ENCODE data around the gene KCNH4. TPM values are rescaled to one million over a fixed set of nuclear protein-coding genes. Genes with fewer than 3 reads are reported as not detected.
A peak's percentile ranks its signal among the peaks of the same experiment; 100 is the strongest.

Gene KCNH4
- total RNA-seq, 4 donors from 2014 or later = 0.30 TPM; not detected in 3

DNA sequence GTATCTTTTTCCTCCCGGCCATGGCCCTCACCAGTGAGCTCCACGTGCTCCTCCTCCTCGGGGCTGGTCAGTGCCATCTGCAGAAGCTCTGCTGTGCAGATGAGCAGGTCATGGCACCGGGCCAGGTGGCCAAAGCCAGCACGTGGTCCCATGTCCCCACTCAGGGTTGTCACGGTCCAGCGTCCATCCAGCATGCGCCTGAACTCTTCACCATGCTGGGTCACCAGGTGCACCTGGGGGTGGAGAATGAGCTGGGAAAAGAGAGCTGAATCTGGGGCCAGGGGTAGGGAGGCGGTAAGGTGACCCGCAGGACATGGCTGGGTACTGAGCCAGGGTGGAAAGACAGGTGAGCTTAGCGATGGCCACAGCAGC lies 69.7 kb downstream of the KCNH4 start:
- no peaks in the 10 kb centered on the region for H3K27me3 ChIP-seq
- peak overlapping the region; percentile 64 to 95 (median 94) for H3K27ac ChIP-seq
- H3K9me3 ChIP-seq = no peaks in the 10 kb centered on the region
- peaks cover 0 to 56% (median 0%) of the 10 kb centered on the region in 3 donors for H3K36me3 ChIP-seq
- H3K4me3 ChIP-seq = peak overlapping the region in 2 of 4 donors; percentile 63 to 72
- 87 to 90% methylated on average over 10 to 11 of the region's 11 CpGs for WGBS, 2 donors
- TF ChIP-seq, protein P1, sequence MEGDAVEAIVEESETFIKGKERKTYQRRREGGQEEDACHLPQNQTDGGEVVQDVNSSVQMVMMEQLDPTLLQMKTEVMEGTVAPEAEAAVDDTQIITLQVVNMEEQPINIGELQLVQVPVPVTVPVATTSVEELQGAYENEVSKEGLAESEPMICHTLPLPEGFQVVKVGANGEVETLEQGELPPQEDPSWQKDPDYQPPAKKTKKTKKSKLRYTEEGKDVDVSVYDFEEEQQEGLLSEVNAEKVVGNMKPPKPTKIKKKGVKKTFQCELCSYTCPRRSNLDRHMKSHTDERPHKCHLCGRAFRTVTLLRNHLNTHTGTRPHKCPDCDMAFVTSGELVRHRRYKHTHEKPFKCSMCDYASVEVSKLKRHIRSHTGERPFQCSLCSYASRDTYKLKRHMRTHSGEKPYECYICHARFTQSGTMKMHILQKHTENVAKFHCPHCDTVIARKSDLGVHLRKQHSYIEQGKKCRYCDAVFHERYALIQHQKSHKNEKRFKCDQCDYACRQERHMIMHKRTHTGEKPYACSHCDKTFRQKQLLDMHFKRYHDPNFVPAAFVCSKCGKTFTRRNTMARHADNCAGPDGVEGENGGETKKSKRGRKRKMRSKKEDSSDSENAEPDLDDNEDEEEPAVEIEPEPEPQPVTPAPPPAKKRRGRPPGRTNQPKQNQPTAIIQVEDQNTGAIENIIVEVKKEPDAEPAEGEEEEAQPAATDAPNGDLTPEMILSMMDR (IDR thresholded peaks at IDR 0.05) = no peak
- TF ChIP-seq EP300 (IDR thresholded peaks at IDR 0.05) (no peak), POLR2A (IDR thresholded peaks at IDR 0.05) (no peak)
- peaks cover 0 to 45% (median 20%) of the 10 kb centered on the region in 4 donors for H3K4me1 ChIP-seq
- DNase-seq (ENCODE audit: low spot score in 2 of 2) = no peak

DNA sequence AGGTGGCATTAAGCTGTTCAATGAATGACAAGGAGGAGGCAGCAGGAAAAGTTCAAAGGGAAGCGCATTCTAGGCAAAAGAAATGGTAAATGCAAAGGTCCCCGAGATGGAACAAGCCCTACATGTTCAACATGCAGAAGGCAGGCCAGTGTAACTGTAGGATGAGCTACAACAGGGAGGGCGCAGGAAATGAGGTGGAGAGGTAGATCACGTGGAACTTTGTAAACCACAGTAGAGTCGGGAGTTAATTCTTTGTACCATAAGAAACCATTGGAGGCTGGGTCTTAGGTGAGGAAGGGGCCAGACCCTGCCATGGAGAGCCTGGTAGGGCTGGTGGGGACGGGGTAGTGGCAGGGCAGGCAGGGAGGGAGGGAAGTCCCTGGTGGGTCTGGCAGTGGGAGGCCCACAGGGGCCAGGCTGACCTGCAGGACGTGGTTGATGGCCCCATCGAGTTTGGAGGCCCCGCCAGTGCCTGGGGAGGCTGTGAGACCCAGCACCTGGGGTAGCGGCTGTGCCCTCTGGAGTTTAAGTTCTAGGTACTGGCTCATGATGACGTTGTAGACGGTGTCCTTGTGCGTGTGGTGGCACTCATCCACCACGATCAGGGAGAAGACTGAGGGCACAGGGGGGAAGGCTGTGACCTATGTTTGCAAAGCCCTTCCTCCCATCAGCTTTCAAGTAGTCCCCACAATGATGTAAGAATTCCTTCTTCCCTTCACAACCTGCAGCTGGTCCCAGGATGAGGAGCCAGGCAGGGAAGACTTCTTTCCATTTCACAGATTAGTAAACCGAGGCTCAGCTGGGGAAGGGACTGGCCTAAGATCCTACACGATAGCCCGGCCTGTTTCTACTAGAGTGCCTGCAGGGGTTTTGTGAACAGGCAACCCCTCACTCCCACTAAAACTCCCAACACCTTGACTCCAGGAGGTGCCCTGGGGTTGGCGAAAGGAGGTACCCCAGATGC lies 70.4 kb downstream of the KCNH4 start:
- Histone ChIP-seq H3K36me3 (peaks cover 0 to 52% (median 0%) of the 10 kb centered on the region in 3 donors), H3K27me3 (no peaks in the 10 kb centered on the region), H3K9me3 (no peaks in the 10 kb centered on the region), H3K4me3 (no peak overlapping the region), H3K27ac (peak overlapping the region in 2 of 4 donors; percentile 94 to 95), H3K4me1 (peaks cover 0 to 43% (median 20%) of the 10 kb centered on the region in 4 donors)
- WGBS, 2 donors = 85 to 94% methylated on average over 18 of the region's 18 CpGs
- TF ChIP-seq, protein P1 (IDR thresholded peaks at IDR 0.05) = no peak
- TF ChIP-seq EP300 (IDR thresholded peaks at IDR 0.05) = no peak
- TF ChIP-seq POLR2A (IDR thresholded peaks at IDR 0.05) = no peak
- DNase-seq (ENCODE audit: low spot score in 2 of 2) = no peak

DNA sequence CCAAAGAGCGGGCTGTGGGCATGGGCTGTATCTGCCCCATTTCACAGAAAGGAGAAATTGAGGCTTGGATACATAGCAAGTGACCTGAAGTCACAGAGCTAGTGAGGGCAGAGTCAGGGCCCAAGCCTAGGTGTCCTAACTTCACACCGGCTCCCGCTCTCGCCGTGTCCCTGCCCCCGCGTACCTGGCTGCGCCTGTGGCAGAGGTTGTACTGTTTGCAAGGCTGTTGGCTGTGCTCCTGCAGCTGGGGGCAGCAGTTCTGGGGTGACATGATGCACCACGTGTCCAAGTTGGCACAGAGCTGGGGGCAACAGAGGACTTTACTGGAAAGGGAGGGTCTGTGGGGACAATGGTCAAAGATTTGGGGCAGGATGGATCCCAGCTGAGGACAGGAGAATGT lies 71.9 kb downstream of the KCNH4 start:
- Histone ChIP-seq H3K27me3 (no peaks in the 10 kb centered on the region), H3K9me3 (no peaks in the 10 kb centered on the region), H3K36me3 (peaks cover 0 to 53% (median 0%) of the 10 kb centered on the region in 3 donors), H3K4me1 (peaks cover 0 to 43% (median 20%) of the 10 kb centered on the region in 4 donors), H3K4me3 (no peak overlapping the region), H3K27ac (no peak overlapping the region)
- no peak for TF ChIP-seq EP300 (IDR thresholded peaks at IDR 0.05)
- no peak for TF ChIP-seq POLR2A (IDR thresholded peaks at IDR 0.05)
- TF ChIP-seq, protein P1 (IDR thresholded peaks at IDR 0.05) = no peak
- WGBS, 2 donors = 90 to 97% methylated on average over 9 of the region's 9 CpGs
- no peak for DNase-seq (ENCODE audit: low spot score in 2 of 2)

DNA sequence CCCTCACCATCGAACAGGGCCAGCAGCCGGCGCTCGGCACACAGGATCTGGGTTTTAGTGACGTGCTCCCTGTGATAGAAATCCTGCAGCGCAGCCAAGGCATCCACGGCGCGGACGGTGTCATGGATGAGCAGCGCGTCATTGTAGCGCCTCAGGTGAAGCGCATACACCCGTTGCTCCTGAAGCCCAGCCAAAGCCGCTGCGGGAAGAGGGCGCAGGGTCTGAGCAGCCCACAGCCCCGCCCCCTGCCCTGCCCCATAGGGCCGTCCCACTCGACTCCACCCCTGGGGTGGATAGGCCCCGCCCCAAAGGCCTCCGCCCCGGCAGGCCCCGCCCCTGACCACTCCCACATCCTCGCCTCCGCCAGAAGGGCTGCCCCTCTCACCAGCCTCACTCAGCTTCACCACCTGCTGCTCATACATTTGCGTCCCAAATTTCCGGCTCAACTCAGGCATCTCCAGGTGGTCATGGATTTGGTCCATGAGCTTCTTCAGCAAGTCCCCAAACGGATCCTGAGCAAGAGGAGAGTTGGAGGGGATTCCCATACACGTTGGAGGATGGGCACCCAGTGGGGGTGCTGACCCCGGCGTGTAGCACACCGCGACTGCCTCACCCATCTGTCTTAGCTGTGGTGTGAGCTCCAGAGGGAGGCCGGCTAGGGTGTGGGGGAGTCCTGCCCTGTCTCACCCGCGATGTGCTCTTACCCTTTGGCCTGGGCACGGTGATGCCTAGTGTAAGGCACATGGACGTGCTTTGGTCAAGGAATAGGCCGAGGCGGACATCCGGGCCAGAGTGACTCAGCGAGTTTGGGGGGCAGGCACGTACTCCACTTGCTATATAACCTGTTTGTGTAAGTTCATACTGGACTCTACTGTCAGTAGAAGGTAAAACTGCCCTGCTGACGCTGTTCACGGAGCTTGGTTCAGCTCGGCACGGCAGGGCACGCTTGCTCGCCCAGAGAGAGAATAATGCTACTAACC lies 73.1 kb downstream of the KCNH4 start:
- WGBS, 2 donors = 57 to 60% methylated on average over 35 to 51 of the region's 51 CpGs
- peak in 1 of 2 donors; percentile 53 for DNase-seq (ENCODE audit: low spot score in 2 of 2)
- Histone ChIP-seq H3K27me3 (no peaks in the 10 kb centered on the region), H3K4me3 (peak overlapping the region in 3 of 4 donors; percentile 30 to 46 (median 33)), H3K36me3 (peaks cover 0 to 55% (median 0%) of the 10 kb centered on the region in 3 donors), H3K27ac (peak overlapping the region in 2 of 4 donors; percentile 26 to 37), H3K9me3 (no peaks in the 10 kb centered on the region), H3K4me1 (peaks cover 0 to 37% (median 14%) of the 10 kb centered on the region in 4 donors)
- no peak for TF ChIP-seq EP300 (IDR thresholded peaks at IDR 0.05)

DNA sequence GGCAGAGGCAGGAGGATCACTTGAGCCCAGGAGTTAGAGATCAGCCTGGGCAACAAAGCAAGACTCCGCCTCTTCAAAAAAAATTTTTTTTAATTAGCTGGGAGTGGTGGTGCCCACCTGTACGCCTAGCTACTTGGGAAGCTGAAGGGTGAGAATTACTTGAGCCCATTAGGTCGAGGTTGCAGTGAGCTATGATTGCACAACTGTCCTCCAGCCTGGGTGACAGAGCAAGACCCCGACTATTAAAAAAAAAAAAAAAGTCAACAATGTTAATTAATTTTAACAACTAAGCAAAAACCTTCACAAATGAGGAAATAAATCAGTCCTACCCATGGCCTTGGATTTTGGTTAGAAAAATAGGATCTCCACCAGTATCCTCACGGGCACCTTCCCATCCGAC lies 73.8 kb downstream of the KCNH4 start:
- H3K36me3 ChIP-seq = peaks cover 0 to 58% (median 0%) of the 10 kb centered on the region in 3 donors
- H3K4me1 ChIP-seq = peaks cover 0 to 33% (median 11%) of the 10 kb centered on the region in 4 donors
- no peaks in the 10 kb centered on the region for H3K27me3 ChIP-seq
- no peak overlapping the region for H3K27ac ChIP-seq
- peak overlapping the region in 3 of 4 donors; percentile 30 to 46 (median 33) for H3K4me3 ChIP-seq
- no peaks in the 10 kb centered on the region for H3K9me3 ChIP-seq
- WGBS, 2 donors = 71 to 78% methylated on average over 6 of the region's 6 CpGs
- DNase-seq (ENCODE audit: low spot score in 2 of 2) = no peak
- no peak for TF ChIP-seq POLR2A (IDR thresholded peaks at IDR 0.05)
- TF ChIP-seq, protein P1 (IDR thresholded peaks at IDR 0.05) = no peak
- no peak for TF ChIP-seq EP300 (IDR thresholded peaks at IDR 0.05)

Data from tibial nerve (tissue), 4 donors.